HG03097 (cell line): ENCODE measurements around the gene HARBI1.

Source experiments
- ATAC-seq: cut with Tn5 transposase; IDR thresholded peaks from one replicate; pipeline ENCODE4 v1.9.1; 2021; ENCODE audit not compliant: unreplicated experiment, low FRiP score

The HARBI1 gene

GRCh38 chr11:46635557-46636139 lies 18.6 kb upstream of the HARBI1 start:
- ATAC-seq, result no peak

GRCh38 chr11:46633291-46634217 lies 16.5 kb upstream of the HARBI1 start:
- ATAC-seq, result no peak

DNA sequence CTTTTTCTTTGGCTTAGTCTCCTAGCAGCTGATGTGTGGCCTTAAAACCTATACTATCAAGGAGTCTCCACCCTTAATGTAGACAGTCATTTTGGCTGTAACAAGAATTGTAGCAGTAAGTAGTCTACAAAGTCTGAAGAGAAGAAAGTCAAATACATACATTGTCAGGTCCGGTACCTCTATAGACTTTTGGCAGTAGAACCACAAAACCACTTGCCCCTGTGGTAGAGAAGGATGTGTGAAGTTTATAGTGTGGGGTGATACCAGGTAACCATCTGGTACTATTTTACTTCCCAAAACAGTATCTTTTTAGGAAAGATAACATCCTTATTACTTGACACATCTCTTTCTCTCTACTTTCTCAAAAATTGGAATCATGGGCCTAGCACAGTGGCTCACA lies 15.5 kb upstream of the HARBI1 start:
- ATAC-seq, result no peak

DNA sequence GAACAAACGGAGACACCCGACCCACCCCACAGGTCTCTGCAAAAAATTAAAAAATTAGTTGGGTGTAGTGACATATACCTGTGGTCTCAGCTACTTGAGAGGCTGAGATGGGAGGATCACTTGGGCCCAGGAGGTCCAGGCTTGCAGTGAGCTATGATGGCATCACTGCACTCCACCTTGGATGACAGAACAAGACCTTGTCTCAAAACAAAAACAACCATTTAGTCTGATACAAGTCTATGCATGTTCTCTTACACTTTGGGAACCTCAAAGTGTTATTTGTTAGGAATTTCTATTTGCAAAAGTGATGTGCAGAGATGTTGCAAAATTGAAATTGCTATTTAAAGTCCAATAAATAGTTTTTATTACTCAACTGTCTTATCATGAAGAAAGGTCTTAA lies 14.6 kb upstream of the HARBI1 start:
- ATAC-seq, result no peak

GRCh38 chr11:46630237-46630636 lies 13.2 kb upstream of the HARBI1 start:
- ATAC-seq, result no peak

DNA sequence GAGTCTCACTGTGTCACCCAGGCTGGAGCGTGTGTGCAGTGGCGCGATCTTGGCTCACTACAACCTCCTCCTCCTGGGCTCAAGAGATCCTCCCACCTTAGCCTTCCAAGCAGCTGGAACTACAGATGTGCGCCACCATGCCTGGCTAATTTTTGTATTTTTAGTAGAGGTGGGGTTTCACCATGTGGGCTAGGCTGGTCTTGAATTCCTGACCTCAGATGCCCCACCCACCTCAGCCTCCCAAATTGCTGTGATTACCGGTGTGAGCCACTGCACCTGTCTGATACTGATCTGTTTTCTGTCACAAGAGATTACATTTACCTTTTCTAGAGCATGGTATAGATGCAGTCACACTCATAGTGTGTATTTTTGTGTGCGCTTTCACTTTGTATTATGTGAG lies 11.9 kb upstream of the HARBI1 start:
- ATAC-seq, result no peak

- ATAC-seq, result no peak
Observed at GRCh38 chr11:46625406-46625805, 8.4 kb upstream of the HARBI1 start.

DNA sequence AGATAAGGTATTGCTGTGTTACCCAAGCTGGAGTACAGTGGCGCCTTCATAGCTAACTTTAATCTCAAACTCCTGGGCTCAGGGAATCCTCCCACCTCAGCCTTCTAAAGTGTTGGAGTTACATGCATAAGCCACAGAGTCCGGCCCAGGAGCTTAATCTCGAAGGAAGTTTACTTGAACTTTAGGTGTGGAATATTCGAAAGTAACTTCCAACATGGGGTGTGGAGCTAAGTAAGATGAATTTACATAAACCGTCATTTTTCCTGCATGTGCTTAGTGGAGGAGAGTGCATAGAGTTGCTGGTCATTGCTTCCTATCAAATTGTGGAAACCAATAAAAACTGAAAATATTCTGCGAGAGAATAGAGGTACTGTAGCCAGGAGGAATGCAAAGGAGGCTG lies 1.8 kb upstream of the HARBI1 start:
- ATAC-seq, result no peak

- ATAC-seq, result no peak
Observed at GRCh38 chr11:46617972-46618314, 916 bp upstream of the HARBI1 start.

DNA sequence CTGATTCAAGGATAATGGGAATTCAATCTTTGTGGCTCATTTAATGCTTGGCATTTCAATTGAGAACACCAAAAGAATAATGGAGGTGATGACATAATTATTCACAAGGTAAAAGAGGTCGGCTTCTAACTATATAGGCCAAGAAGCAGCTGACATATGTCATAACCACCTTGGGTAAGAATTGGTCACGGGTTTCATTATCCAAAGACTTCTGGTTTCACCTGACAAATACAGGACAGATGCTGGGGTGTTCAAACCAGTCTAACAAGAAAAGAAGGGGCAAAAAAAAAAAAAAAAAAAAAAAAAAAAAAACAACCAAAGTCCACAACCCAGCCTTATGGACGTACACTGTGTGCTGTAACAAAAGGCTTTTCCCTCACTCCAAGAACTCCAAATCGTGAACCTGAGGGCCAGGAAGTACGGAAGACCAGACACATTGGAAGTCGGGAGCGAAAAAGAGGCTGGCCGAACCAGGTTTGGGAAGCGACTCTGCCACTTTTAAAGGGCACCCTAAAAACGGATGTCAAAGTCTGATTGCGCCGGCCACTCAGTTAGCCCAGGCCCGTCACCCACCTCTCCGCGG lies 385 bp downstream of the HARBI1 start:
- ATAC-seq, result peak; percentile 2

DNA sequence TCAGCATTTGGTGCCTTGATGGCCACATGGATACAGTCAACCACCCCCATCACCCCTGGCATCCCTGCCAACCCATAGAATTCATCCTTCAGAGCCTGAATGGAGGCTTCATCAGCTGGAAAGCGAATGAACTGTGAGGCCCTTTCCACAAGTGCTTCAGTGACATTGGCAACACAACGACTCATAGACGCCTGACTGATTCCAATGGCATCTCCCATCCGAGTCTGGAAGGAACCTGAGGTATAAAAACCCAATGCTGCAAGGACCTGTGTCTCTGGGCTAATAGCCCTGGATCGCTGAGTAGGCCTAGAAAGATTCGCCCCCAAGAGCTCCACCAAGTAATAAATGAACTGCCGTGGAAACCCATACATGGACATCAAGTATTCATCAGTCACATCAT lies 1.3 kb downstream of the HARBI1 start:
- ATAC-seq, result no peak

DNA sequence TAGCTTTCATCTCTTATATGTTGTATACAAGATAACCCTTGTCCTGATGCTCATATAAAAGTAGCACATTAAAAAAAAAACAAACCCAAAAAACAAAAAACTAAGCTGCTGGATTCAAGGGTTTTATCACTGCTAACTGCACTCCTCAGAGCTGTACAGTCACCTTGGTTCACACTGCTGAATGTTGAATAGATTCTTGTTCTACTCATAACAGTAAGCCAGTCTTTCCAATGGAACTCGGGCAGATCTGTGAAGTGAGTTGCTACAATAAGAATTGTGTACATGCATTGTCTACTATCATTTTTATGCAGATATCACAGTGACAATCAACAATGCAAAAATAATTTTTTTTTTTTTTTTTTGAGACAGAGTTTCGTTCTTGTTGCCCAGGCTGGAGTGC lies 4.7 kb downstream of the HARBI1 start:
- no peak for ATAC-seq

DNA sequence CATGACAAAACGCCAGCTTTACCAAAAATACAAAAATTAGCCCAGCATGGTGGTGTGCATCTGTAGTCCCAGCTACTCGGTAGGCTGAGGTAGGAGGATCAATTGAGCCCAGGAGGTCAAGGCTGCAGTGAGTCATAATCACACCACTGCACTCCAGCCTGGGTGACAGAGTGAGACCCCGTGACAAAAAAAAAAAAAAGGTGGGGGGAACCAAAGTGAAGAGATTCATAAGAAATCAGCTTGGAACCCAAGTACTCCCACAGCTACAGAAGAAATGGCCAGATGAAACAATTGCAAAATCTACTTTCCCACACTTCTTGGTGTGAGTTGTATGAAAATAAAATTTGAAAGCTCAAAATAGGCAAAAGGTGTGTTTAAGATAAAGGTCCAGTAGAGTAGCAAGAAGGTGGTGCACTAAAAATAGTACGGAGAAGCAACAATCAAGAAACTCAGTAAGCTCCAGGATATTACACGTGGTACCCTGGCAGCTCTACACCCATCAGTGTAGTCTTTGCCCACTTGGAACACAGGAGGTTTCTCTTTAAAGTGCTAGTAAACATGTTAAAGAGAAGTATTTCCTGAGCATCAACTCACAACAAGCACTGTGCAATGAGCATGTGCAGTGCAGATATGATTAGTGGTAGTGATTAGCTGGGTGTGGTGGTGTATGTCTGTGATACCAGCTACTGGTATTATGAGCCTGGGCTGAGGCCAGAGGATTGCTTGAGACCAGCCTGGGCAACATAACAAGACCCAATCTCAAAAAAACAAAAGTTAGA lies 5.3 kb downstream of the HARBI1 start:
- ATAC-seq, result no peak

DNA sequence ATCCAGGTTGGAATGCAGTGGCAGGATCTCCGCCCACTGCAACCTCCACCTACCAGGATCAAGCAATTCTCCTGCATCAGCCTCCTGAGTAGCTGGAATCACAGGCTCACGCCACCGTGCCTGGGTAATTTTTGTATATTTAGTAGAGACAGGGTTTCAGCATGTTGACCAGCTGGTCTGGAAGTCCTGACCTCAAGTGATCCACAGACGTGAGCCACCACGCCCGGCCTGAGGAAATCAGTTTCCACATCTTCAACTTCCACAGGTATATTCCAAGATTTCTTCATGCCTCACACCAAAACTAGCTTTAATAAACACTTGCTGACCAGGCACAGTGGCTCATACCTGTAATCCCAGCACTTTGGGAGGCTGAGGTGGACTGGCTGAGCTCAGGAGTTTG lies 7.6 kb downstream of the HARBI1 start:
- no peak for ATAC-seq

GRCh38 chr11:46607516-46607915 lies 9.5 kb downstream of the HARBI1 start:
- ATAC-seq, result no peak

- ATAC-seq, result no peak
Observed at GRCh38 chr11:46604796-46605195, 12.2 kb downstream of the HARBI1 start.

GRCh38 chr11:46603704-46604308 lies 13.2 kb downstream of the HARBI1 start:
- ATAC-seq, result no peak

GRCh38 chr11:46601129-46601528 lies 15.9 kb downstream of the HARBI1 start:
- no peak for ATAC-seq

DNA sequence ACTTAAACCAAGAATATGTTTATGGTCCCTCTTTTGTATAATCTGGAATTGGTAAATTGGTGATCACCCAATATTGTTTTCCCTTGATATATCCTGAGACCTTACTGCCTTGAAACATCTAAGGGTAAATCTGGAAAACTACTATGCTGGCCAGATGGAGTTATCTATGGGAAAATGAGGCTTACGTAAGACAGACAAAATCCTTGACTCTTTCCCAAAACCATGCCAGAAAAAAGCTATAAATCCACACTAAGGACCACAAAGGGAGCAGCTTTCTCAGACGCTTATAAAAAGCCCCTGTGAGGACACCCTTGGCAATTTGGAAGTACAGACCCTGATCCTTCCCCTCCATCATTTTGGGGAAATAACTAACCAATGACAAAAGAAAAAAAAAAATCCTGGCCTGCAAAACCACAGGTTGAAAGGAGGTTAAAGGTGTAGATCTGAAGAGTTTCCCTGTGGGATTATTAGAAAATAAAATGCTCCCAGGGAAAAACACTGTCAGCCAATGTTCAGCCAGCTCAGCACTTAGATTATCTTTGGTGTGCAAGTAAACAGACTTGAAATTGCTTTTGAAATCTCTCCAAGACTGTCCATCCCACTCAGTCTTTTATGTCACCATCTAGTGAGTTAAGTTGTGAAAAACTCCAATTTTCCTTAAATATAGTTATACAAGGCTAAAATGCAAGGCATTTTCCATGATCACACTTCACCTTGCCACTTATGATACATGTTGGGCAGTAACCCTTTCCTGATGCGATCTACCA lies 16.6 kb downstream of the HARBI1 start:
- ATAC-seq, result no peak
